K562 (cell line): ENCODE data around the gene PPL. TPM values are rescaled to one million over a fixed set of nuclear protein-coding genes. Genes with fewer than 3 reads are reported as not detected.

Source experiments
- ATAC-seq: fragments of 200-7000 bp; cut with Tn5 transposase; 3 replicates; pipeline ENCODE4 v1.9.1; 2020; ENCODE audit warnings: moderate library complexity
- BruUV-seq: library from RNA; stranded (reverse); fragments of 400-500 nt; replicated peaks from 2 replicates; lab custom pipeline; 2021; lab: Mats Ljungman, UMichigan
- CTCF ChIA-PET: fragments of 300-600 bp; formaldehyde crosslinking; extraction: SDS; loops from one replicate; lab custom pipeline; 2021; ENCODE audit warnings: low intra/inter-chr PET ratio; lab: Yijun Ruan, JAX
- POLR2A ChIA-PET: fragments of 300-600, 350-650 bp; sonication (Branson Sonifier 250); formaldehyde crosslinking; extraction: SDS; loops from one replicate; lab custom pipeline; 2021; ENCODE audit warnings: antibody characterized with exemption, inconsistent platforms; lab: Yijun Ruan, JAX
- DNase-seq, 4 experiments: peaks; one replicate each; pipeline versions ENCODE4 v3.0.0 to v3.0.0-alpha.2; 2011 to 2018; ENCODE audit warnings: low spot score in 3 of 4, mixed read lengths in 3 of 4; ENCODE audit errors: extremely low read depth in 1 of 4
- FAIRE-seq: peaks from 2 replicates; lab custom pipeline; 2011; peaks lifted over from hg19 to GRCh38; lab: Jason Lieb, UNC
- H2AFZ ChIP-seq: 2 replicates; pipeline ENCODE4 v1.6.0; 2011; ENCODE audit warnings: low read depth, low read length, control low read depth, inconsistent platforms
- H3K27ac ChIP-seq: fragments of 200-600 bp; 3 replicates; pipeline ENCODE4 v1.8.0; 2011; ENCODE audit warnings: low read depth, mild to moderate bottlenecking, control low read depth, inconsistent platforms, low read length, moderate library complexity, mixed read lengths; ENCODE audit errors: extremely low read depth
- H3K27me3 ChIP-seq, 2 experiments: fragments of 300-600 bp in 1 of 2; 2 replicates in 1 of 2; 3 replicates in 1 of 2; pipeline versions ENCODE4 v1.6.0 to v1.8.0; 2011; ENCODE audit warnings: inconsistent platforms in 2 of 2, low read length in 2 of 2, mild to moderate bottlenecking in 1 of 2, mixed read lengths in 1 of 2, moderate library complexity in 1 of 2; ENCODE audit not compliant: control insufficient read depth in 2 of 2, insufficient read depth in 2 of 2
- H3K36me3 ChIP-seq: fragments of 300-600 bp; 3 replicates; pipeline ENCODE4 v1.8.0; 2011; ENCODE audit warnings: mild to moderate bottlenecking, low read length, inconsistent platforms; ENCODE audit not compliant: control insufficient read depth, insufficient read depth
- H3K4me1 ChIP-seq, 2 experiments: fragments of 200-600 bp in 1 of 2; replicated peaks in 1 of 2; 2 replicates in 1 of 2; 3 replicates in 1 of 2; pipeline versions ENCODE4 v1.5.1 to v1.8.0; 2011; ENCODE audit warnings: inconsistent platforms in 2 of 2, low read length in 2 of 2, mild to moderate bottlenecking in 1 of 2, mixed read lengths in 1 of 2, moderate library complexity in 1 of 2; ENCODE audit not compliant: control insufficient read depth in 2 of 2, insufficient read depth in 2 of 2
- H3K4me2 ChIP-seq: 2 replicates; pipeline ENCODE4 v1.6.1; 2011; ENCODE audit warnings: low read length, control low read depth, inconsistent platforms, mixed read lengths; ENCODE audit not compliant: insufficient read depth
- H3K4me3 ChIP-seq: fragments of 200-600 bp; sonication (generic), shearing (Covaris generic); 2 replicates; pipeline ENCODE4 v1.5.1; 2016; ENCODE audit warnings: control low read depth, inconsistent platforms
- H3K79me2 ChIP-seq: fragments of 200-600 bp; 3 replicates; pipeline ENCODE4 v1.8.0; 2011; ENCODE audit warnings: low read length, inconsistent platforms; ENCODE audit not compliant: control insufficient read depth, insufficient read depth
- H3K9ac ChIP-seq, 2 experiments: 2 replicates each; pipeline versions ENCODE4 v1.6.0 to v1.6.1; 2011; ENCODE audit warnings: low read depth in 2 of 2, low read length in 2 of 2, control low read depth in 1 of 2, inconsistent platforms in 1 of 2, mild to moderate bottlenecking in 1 of 2, mixed read lengths in 1 of 2; ENCODE audit not compliant: insufficient read depth in 1 of 2
- H3K9me1 ChIP-seq: one replicate; pipeline ENCODE4 v1.6.0; 2011; ENCODE audit warnings: inconsistent platforms, mild to moderate bottlenecking, low read length, moderate library complexity; ENCODE audit not compliant: control insufficient read depth, insufficient read depth
- H3K9me3 ChIP-seq: replicated peaks from 2 replicates; pipeline ENCODE4 v1.5.1; 2011; ENCODE audit warnings: low read depth, low read length, inconsistent platforms; ENCODE audit not compliant: control insufficient read depth, insufficient read depth
- H4K20me1 ChIP-seq: replicated peaks from 2 replicates; pipeline ENCODE4 v1.6.1; 2011; ENCODE audit warnings: low read length, inconsistent platforms, mixed read lengths; ENCODE audit not compliant: control insufficient read depth, insufficient read depth
- EZH2 ChIP-seq: IDR thresholded peaks from 2 replicates; pipeline ENCODE4 v1.6.1; 2012; ENCODE audit warnings: low read depth, mild to moderate bottlenecking, inconsistent platforms, low read length, borderline replicate concordance
- GABPB2 ChIP-seq: fragments of 250-450 bp; sonication (Bioruptor Pico); conservative IDR thresholded peaks from 2 replicates; pipeline ENCODE4 v1.5.1; 2021; ENCODE audit warnings: mild to moderate bottlenecking
- GATAD2B ChIP-seq: fragments of 450-650 bp; IDR thresholded peaks from 2 replicates; pipeline ENCODE4 v1.6.1; 2017; ENCODE audit warnings: mild to moderate bottlenecking, borderline replicate concordance
- HMG20A ChIP-seq: fragments of 450-650 bp; formaldehyde crosslinking; conservative IDR thresholded peaks from 2 replicates; pipeline ENCODE4 v1.4.0; 2020; ENCODE audit warnings: mild to moderate bottlenecking, mixed read lengths
- KLF16 ChIP-seq: IDR thresholded peaks from 2 replicates; pipeline ENCODE4 v1.6.1; 2016; ENCODE audit warnings: antibody characterized with exemption
- NCOA6 ChIP-seq: fragments of 450-650 bp; IDR thresholded peaks from 2 replicates; pipeline ENCODE4 v1.6.1; 2017; ENCODE audit warnings: mild to moderate bottlenecking
- RB1 ChIP-seq: fragments of 450-650 bp; IDR thresholded peaks from 2 replicates; pipeline ENCODE4 v1.6.1; 2017; ENCODE audit warnings: low read depth, mild to moderate bottlenecking
- STAG1 ChIP-seq: sonication (generic); formaldehyde crosslinking; IDR thresholded peaks from 2 replicates; pipeline ENCODE4 v1.5.0; 2020; ENCODE audit warnings: missing genetic modification reagents, borderline replicate concordance
- TEAD1 ChIP-seq, 2 experiments: fragments of 450-650 bp in 1 of 2; sonication (generic) in 1 of 2; formaldehyde crosslinking; IDR thresholded peaks; 2 replicates each; pipeline versions ENCODE4 v1.4.0 to v1.8.0; 2020 to 2022; ENCODE audit warnings: mild to moderate bottlenecking in 2 of 2, missing genetic modification reagents in 1 of 2
- ZNF24 ChIP-seq: fragments of 450-650 bp; IDR thresholded peaks from 2 replicates; pipeline ENCODE4 v1.6.1; 2016
- ZNF551 ChIP-seq: fragments of 250-450 bp; sonication (Bioruptor Pico); IDR thresholded peaks from 2 replicates; pipeline ENCODE4 v1.5.0; 2021; ENCODE audit warnings: mild to moderate bottlenecking, moderate library complexity
- WGBS: fragments of 100-300 bp; shearing (Covaris generic); methylation state at CpG from one replicate; pipeline ENCODE4 v1.1.6; 2016; ENCODE audit warnings: low coverage, mixed read lengths; ENCODE audit not compliant: insufficient coverage; ENCODE audit errors: missing lambda C conversion rate; 5-methylcytosine and 5-hydroxymethylcytosine counted together
- in situ Hi-C: fragments of 300-500 bp; cut with MboI; formaldehyde crosslinking; loops from 4 replicates; pipeline ENCODE4 v1.15.0; 2018; ENCODE audit warnings: inconsistent platforms, mixed read lengths
- intact Hi-C: fragments of 100-400 bp; cut with micrococcal nuclease; formaldehyde crosslinking; loops from 2 replicates; pipeline ENCODE4 v1.14.2; 2022
- polyA plus RNA-seq, 8 experiments: library from polyadenylated mRNA; depleted of rRNA in 4 of 8; stranded (reverse) in 5 of 8; unstranded in 3 of 8; fragments of >200 nt; fragmentation: Nextera tagmentation in 2 of 8; fragmentation: Illumina TruSeq in 1 of 8; extraction: Ambion mirVana in 2 of 8; extraction: Trizol in 1 of 8; gene quantifications; 2 replicates each; pipeline versions ENCODE4 v1.2.1 to v1.2.3, GENCODE V29; 2011 to 2014; ENCODE audit warnings: inconsistent platforms in 1 of 8, missing spikeins in 1 of 8
- total RNA-seq, 7 experiments: library from RNA; depleted of rRNA in 6 of 7; stranded (reverse); fragments of >200 nt in 6 of 7; fragmentation: Illumina TruSeq in 2 of 7; extraction: Trizol in 2 of 7; gene quantifications; 2 replicates each; pipeline versions ENCODE4 v1.2.1 to v1.2.3, GENCODE V29; 2011 to 2021; ENCODE audit warnings: low replicate concordance in 1 of 7
- TF ChIP-seq, protein P1 (sequence below), 2 experiments: IDR thresholded peaks; 2 replicates each; pipeline ENCODE4 v1.6.1; 2012; ENCODE audit warnings: improper control_type of control experiment in 2 of 2, low read depth in 2 of 2, low read length in 2 of 2, borderline replicate concordance in 1 of 2

The PPL gene
- total and polyA plus RNA-seq, 9 of the 15 experiments (the other 6 are each of a cell fraction or from before 2014, with no cell fraction given) = 0.01 to 0.15 (median 0.07) TPM; not detected in 3

DNA sequence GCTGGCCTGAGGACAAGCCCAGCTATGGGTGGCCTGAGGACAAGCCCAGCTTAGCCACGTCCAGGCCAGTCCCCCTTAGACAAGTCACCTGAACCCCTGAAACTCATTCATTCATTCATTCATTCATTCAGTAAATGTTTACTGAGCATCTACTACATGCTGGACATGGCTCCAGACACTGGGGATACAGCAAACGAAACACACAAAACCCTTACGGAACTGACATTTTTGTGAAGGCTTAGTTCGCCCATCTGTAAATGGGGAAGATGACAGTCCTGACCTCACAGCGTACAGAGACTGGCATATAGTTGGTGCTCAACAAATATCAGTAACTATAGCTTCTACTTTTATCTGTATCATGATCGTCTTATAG, 37.5 kb downstream of the PPL start:
- FAIRE-seq = no peak
- in situ Hi-C loops = no loop called here
- TF ChIP-seq ZNF24 (peak; percentile 86), RB1 (no peak), TEAD1 (CRISPR knock-in tag; IDR thresholded peaks at IDR 0.05) (no peak)
- TF ChIP-seq, all 486 proteins: peak for 1
- no peaks in the 10 kb centered on the region for H3K36me3 ChIP-seq
- ATAC-seq (no peak), DNase-seq (no peak)
- peaks cover 29 to 78% of the 10 kb centered on the region in 2 experiments; a peak in 4 of 5 replicates for H3K27me3 ChIP-seq
- ChIA-PET POLR2A (no interaction called here), CTCF (no interaction called here)
- H3K79me2 ChIP-seq = no peaks in the 10 kb centered on the region
- peaks cover 0 to 31% of the 10 kb centered on the region in 2 experiments; a peak in 2 of 5 replicates for H3K4me1 ChIP-seq
- no peak overlapping the region for H3K27ac ChIP-seq
- WGBS = 6% methylated on average over 6 of the region's 6 CpGs
- no peak overlapping the region for H2AFZ ChIP-seq
- H3K4me2 ChIP-seq = no peak overlapping the region
- no peaks in the 10 kb centered on the region; the same call in 1 of the 2 replicates for H3K9me3 ChIP-seq
- BruUV-seq = no TSS peak
- intact Hi-C loops = no loop called here
- H3K4me3 ChIP-seq = no peak overlapping the region
- H3K9ac ChIP-seq = no peak overlapping the region
- no peaks in the 10 kb centered on the region; the same call in 1 of the 2 replicates for H4K20me1 ChIP-seq
- no peaks in the 10 kb centered on the region for H3K9me1 ChIP-seq

DNA sequence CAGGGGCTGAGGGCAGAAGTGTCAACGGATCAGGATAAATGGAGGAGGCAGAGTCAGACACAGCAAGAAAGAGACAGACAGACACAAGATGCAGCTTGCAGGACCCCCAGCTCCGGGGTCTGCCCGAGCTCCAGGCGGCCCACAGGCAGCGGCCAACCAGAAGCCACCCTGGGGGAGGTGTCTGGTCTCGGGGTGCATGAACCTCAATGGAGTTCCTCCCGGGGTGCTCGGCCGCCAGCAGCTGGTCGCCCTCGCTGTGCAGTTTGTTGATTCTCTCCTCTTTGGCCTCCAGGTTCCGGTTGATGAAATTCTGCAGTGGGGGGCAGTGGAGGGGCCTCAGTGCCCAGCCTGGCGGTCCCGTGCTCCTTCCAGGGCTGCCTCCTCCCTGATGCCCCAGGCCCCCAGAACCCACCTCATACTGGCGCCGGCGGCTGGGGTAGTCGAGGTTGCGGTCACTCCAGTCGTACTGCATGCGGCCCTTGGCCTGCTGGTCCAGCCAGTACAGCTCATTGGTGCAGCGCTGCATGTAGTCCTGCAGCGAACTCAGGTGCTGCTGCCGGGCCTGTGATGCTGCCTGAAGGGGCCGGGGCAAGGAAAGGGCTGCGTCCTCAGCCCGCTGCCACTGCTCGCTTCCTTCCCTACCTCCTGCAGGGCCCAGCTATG, 38.0 kb downstream of the PPL start:
- Histone ChIP-seq H3K4me1 (peaks cover 0 to 35% of the 10 kb centered on the region in 2 experiments; a peak in 2 of 5 replicates), H3K9me3 (no peaks in the 10 kb centered on the region; the same call in 1 of the 2 replicates), H3K9me1 (no peaks in the 10 kb centered on the region), H3K4me3 (no peak overlapping the region), H3K4me2 (no peak overlapping the region), H3K27me3 (peaks cover 24 to 73% of the 10 kb centered on the region in 2 experiments; a peak in 4 of 5 replicates), H3K36me3 (no peaks in the 10 kb centered on the region), H3K9ac (0 out of 4 replicates have a peak overlapping the region, but pooled peaks of 1 of the 2 experiments have one; percentile 7), H3K79me2 (no peaks in the 10 kb centered on the region), H4K20me1 (no peaks in the 10 kb centered on the region; the same call in 1 of the 2 replicates), H2AFZ (no peak overlapping the region), H3K27ac (no peak overlapping the region)
- no peak for FAIRE-seq
- in situ Hi-C loops (no loop called here), intact Hi-C loops (no loop called here)
- POLR2A ChIA-PET = interaction anchor here (1.0 to 1.2 kb wide), 2 partner anchors 14 to 25 kb away, joined by 3 to 6 read pairs; no protein-coding TSS in a partner anchor
- no peak for ATAC-seq
- BruUV-seq = no TSS peak
- CTCF ChIA-PET = no interaction called here
- no peak for DNase-seq
- 24% methylated on average over 27 of the region's 28 CpGs for WGBS
- no peak for TF ChIP-seq GATAD2B
- TF ChIP-seq STAG1 = no peak
- no peak for TF ChIP-seq KLF16
- TF ChIP-seq, protein P1, sequence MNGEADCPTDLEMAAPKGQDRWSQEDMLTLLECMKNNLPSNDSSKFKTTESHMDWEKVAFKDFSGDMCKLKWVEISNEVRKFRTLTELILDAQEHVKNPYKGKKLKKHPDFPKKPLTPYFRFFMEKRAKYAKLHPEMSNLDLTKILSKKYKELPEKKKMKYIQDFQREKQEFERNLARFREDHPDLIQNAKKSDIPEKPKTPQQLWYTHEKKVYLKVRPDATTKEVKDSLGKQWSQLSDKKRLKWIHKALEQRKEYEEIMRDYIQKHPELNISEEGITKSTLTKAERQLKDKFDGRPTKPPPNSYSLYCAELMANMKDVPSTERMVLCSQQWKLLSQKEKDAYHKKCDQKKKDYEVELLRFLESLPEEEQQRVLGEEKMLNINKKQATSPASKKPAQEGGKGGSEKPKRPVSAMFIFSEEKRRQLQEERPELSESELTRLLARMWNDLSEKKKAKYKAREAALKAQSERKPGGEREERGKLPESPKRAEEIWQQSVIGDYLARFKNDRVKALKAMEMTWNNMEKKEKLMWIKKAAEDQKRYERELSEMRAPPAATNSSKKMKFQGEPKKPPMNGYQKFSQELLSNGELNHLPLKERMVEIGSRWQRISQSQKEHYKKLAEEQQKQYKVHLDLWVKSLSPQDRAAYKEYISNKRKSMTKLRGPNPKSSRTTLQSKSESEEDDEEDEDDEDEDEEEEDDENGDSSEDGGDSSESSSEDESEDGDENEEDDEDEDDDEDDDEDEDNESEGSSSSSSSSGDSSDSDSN (IDR thresholded peaks at IDR 0.05; ENCODE audit: borderline replicate concordance in 1 of 2, low read depth in 2 of 2, low read length in 2 of 2) = no peak
- TF ChIP-seq HMG20A = no peak
- no peak for TF ChIP-seq ZNF551 (CRISPR knock-in tag)
- TF ChIP-seq EZH2 = no peak
- TF ChIP-seq NCOA6 = no peak
- no peak for TF ChIP-seq GABPB2 (CRISPR knock-in tag)
